Activated CD4-positive, alpha-beta T cell treated with anti-CD3 and anti-CD28 coated beads for 48 hours (primary cell): ENCODE data around the gene CACHD1.
"Not testable (repeated sequence)": the region's sequence is repeated elsewhere in the genome, so short reads cannot be mapped to it uniquely, and the experiment has no call there.

ENCODE experiments used
- DNase-seq: peaks from one replicate; pipeline ENCODE4 v3.0.0-alpha.2; 2020

Gene CACHD1

DNA sequence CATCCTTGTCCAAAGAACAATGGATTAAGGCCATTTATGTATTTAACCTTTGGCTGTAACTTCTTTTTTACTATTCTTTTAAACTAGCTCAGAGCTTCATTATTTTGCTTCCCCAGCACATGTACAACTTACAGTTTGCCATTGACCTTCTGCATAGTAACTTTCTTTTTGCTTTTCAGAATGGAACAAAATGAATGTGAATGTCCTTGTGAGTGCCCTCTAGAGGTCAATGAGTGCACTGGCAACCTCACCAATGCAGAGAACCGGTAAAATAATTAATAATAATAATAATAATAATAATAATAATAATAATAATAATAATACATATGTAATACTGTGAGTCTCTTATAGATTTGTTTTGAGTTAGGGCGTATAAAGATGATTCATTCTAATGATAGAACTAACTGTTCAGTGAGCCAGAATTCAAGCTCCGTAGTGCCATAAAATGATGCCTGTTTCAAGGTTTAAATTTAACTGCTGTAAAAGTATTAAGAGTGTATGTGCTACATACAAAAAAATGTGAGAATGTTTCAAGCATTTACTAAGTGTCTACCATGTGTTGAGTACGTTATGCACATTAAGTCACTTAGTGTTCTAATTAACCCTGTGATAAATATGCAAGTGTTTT, 205.9 kb downstream of the CACHD1 start:
- DNase-seq: no peak

DNA sequence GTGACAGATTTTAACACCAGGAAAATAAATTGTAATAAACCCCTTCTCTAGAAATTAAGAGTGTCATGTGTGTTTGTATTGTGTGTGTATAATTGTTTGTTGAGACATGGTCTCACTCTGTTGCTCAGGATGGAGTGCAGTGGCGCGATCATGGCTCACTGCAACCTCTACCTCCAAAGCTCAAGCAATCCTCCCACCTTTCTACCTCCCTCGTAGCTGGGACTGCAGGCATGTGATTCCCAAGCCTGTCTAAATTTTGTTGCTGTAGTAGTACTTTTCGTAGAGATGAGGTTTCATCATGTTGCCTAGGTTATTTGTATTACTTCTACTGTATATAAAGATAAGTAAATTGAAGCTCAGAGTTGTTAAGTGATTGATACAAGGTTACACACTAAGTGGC, 206.5 kb downstream of the CACHD1 start:
- no peak for DNase-seq

DNA sequence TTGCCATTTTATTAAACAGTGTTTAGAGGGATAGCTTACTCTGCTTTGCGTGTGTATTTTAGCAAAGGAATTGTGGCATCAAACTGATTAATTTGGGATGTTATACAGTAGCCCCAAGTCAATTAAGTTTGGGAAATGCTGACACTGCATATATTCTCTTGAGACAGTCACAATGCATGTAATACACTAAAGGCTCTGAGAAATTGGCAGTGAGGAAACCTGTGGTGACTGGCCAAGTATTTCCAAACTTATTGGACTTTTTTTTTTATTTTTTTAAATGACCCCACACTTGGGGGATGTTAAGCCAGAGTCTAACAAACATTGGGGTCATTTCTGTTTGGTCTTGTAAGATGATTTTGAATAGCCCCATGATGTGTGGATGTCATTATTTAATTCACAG, 207.6 kb downstream of the CACHD1 start:
- DNase-seq: no peak

DNA sequence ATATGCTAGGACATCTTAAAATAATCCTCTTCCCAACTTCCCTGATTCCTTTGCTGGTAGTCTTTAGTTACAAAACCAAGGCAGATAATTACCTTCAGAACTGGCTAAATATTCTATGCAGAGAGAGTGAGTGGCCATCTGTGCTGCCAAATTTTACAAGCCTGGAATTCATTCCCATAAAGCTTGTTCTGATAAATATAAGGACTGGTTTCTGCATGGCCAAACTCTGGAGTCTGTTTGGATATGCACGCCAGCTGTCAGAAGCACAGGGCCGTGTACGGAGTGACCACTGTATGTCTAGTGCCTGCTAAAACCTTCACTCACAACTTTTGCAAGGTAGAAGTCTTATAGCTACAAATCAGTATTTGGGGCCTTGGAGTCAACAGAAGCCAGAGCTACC, 208.4 kb downstream of the CACHD1 start:
- no peak for DNase-seq

DNA sequence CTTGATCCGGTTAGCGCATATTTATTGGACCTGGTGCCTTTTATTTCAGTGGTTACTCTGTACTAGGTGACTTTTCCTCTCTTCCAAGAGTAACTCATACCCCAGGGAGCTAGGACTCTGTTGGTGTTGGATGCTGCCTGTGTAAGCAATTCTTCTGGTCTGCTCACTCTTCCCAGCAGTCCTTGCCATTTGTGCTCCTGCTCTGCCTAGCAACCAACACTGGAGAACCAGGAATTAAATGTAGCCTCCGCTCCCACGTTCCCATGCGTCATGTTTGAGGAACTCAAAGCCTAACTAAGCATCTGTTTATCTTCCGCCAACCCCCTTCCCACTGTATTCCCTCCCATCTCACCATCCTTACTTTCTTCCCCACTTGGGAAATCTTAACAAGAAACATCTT, 209.2 kb downstream of the CACHD1 start:
- DNase-seq: no peak

DNA sequence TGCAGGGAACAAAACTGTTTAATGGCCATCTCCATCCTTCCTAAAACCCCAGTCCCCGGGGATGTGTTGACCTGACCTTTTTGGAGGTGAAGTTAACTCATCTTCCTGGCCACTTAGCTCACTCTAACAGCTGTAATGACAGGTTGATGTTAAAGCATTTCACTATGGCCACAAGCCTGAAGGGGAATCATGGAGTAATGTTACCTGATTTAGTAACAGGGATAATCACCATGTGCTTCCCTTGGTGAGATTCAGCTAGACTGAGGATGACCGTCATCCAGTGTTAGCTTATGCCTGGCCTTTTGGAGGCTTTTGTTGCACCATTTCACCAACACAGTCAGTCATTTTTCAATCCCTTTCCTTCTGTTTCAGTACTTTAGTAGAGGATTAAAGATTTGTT, 210.7 kb downstream of the CACHD1 start:
- DNase-seq: no peak

DNA sequence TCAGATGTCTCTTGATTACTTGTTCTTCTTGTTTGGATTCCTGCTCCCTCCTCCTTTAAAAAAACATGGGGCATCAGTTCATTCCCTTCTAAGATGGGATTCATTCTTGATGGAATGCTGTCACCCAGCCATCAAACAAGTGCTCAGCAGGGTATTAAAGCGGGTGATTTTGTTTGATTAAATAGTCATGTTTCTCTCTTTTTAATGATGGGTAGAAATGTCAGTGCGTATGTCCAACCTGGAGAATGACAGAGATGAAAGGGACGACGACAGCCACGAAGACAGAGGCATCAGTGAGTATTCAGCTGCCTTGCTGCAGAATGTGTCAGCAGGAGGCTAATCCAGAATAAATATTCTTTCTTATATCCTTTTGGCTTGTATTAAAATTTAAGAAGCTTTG, 211.1 kb downstream of the CACHD1 start:
- no peak for DNase-seq

DNA sequence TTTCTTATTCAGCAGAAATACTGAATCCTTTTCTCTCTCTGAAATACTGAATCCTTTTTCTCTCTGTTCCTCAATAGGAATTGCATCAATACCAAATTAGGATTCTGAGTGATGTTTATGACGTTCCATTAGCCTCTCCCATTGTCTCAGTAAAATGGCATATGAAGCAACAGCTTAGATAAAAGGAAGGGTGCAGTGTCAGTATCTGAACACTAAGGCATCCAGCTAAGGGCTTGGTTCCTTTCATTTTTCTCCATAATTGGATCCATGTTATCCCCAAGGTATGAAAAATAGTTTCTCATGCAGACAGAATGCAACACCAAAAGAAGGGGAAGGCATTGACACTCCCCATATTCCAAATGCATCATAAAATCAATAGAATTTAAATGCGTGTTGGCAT, 213.5 kb downstream of the CACHD1 start:
- DNase-seq: no peak

DNA sequence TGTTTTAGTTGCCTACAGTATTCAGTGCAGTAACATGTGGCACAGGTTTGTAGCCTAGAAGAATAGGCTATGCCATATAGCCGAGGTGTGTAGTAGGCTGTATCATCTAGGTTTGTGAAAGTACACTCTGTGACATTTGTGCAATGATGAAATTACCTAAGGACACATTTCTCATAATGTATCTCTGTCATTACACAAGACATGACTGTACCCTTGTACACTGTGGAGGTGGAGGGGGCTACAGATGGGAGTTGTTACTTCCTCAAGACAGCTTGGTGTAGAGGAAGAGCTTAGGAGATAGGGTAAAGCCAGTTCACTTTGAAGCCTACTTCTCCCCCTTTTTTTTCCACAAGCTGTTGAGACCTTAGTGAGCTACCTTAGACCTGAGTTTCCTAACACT, 215.3 kb downstream of the CACHD1 start:
- DNase-seq: no peak

DNA sequence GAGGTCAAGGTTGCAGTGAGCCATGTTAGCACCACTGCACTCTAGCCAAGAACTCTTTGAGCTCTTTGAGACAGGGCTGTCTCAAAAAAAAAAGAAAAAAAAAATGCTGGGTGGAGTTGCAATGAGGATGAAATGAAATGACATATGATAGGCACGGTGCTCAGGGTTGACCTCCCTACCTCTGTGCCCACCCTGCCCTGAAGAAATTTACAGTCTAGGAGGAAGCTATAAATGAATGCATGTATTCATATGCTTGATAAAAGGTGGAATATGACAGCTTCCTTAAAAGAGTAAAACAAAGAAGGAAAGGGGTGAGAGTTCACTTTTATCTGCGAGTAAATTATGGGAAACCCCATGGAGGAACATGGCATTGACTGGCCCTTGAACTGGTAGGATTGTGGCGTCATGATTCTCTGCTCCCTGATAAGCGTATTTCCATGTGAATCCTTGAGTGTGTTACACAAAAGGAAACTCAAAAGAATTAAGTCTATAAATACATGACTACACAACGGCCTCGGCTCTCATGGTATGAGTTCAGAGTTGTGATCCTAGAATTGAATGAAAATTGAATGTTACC, 215.9 kb downstream of the CACHD1 start:
- no peak for DNase-seq

DNA sequence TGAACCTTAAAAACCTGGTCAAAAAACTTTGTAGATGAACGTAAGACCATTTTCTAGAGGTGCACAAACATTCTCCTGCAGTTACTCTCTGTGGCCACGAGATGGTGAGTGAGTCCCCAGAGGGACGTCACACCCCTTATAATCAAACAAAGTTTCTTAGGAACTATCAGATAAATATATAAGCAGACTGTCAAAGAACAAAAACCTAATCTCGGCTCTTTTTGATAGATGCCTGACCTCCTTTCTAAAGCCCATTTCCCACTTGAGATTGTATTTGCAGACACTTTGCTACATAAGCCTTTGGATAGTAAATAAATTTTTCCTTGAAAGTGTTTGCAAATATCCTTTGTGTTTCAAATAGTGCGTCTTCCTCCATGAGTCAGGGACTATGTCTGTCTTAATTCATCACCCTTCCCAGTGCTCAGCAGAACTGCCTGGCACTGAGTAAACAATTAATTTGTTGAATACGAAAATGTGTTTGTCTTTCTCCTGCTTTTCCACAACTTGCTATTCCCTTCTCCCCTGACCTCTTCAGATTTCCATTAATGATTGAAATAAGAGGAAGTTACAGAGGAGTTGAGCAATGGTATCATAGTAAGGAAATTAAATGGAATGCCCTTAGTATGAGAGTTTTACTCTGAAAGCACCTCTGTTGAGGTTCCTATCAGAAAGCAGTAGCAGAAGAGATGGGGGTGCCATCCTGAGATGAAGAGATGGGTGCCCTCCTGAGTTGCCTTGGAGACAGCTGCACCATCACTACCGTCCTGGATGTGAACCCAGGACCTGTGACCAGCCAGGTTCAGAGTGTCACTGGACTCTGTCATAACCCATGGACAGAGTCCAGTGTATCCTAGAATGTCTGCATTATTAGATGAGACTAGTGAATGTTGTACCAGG, 217.1 kb downstream of the CACHD1 start:
- DNase-seq: peak; percentile 27

DNA sequence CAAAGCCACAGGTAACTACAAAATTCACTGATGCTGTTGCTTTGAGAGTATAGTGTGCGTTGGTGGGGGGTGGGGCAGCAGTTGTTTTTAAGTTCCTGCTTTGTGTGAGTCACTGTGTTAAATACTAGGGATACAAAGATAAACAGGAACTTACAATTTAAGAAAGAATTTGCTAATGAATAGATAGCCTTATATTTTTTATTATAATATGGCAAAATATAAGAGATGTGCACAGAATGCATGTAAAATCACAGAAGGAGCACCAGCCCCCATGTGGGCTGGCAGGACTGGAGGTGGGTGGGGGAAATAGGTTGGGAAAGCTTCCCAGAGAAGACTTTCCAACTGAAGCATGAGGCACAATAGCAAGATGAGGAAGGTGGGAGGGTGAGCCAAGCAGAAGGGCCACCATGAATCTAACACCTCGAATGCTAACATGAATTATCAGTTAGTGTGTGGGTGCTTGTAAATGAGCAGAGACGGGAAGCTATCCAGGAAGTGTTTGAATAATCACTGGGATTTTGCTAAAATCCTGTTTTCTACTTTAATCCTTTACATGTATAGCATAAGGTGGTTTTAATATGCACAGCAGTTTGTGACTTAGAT, 217.9 kb downstream of the CACHD1 start:
- no peak for DNase-seq

DNA sequence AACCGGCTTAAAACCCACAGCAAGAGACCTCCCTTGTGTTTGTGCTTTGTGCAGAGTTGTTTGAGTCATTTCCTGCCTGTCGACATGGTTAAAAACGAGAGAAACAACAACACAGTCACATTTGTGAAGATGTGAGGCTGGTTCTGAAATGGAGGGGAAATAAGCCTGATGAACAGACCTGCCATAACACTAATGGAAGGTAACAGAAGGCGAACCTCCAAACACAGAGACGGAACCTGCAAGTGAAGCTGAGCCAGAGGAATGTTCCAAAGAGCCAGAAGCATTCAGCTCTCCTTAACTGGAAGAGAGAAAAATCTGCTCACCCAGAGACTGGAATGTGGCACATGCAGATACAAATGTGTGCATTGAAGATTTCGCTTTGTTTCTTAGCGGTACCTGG, 221.7 kb downstream of the CACHD1 start:
- no peak for DNase-seq

DNA sequence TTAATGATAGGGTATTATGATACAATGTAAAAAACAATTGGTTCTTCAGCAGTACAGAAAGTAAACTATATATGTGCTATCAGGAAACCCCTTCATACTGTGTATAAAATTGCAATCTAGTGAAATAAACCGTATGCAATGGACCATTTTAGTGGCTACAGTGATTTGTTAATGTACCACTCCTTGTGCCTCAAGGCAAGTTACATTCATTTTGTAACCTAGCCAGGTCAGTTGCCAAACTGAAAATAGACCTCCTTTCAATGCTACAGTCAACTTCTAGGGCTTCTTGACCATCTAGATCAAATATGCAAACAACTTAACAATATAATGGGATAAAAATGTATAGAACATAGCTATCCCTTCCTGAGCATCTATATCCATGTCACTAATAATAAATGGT, 223.0 kb downstream of the CACHD1 start:
- DNase-seq: no peak

DNA sequence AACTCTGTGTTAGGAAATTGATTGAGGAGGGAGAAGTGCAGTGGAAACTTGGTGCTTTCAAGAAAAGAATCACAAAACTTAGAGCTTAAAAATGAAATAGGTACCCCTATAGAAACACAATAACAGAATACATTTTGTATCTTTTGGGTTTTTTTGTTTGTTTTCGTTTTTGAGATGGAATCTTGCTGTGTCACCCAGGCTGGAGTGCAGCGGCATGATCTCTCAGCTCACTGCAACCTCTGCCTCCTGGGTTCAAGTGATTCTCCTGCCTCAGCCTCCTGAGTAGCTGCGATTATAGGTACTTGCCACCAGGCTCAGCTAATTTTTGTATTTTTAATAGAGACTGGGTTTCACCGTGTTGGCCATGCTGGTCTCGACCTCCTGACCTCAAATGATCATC, 223.5 kb downstream of the CACHD1 start:
- DNase-seq: no peak

DNA sequence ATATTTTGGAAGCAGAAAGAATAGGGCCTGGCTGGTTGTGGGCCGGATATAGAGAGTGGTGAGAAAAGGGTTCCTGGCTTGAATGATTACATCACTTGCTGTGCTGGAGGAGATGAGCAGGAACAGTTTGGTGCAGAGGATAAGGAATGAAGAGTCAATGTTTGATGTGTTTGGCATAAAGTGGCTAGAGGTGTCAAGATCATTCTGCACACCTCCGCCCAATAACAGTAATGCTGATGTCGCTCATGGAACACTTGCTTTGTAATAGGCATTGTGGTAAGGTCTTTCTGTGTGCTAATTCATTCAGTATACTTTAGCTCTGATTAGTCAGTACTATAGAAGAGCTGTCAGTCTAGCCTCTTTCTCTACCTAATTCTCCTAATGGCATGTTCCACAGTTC, 226.9 kb downstream of the CACHD1 start:
- DNase-seq: no peak

DNA sequence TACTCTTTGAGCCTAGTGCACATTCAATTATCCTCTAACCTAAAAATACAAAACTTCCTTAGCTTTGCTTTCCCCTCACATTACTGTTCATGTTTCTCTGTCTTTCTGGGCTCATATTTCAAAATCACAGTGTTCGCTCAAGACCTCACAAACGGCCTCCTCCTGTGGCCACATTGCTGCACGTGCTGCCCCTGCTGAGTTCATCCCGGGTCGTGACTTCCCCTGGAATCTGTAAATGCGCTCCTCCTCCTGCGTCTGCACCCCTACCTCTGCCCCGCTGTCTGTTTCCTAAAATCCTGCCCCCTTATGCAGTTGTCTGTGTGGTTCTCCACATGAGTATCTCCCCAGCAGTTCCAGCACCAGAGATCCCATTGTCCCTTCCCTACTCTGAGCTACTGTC, 229.4 kb downstream of the CACHD1 start:
- no peak for DNase-seq

DNA sequence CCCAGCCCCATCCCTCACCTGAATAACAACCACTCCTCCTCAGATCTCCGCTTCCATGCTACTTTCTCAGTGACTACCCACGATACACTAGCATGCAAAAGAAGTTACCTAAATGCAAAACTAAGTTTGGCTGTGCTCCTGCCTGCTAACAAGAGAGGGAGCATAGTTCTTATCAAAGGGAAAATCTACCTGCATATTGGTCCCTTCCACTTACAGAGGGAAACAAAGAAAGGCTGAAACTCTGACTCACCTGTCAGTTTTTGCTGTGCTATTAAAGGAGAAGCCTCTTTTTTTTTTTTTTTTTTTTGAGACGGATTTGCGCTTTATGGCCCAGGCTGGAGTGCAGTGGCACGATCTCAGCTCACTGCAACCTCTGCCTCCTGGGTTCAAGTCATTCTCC, 231.1 kb downstream of the CACHD1 start:
- no peak for DNase-seq

DNA sequence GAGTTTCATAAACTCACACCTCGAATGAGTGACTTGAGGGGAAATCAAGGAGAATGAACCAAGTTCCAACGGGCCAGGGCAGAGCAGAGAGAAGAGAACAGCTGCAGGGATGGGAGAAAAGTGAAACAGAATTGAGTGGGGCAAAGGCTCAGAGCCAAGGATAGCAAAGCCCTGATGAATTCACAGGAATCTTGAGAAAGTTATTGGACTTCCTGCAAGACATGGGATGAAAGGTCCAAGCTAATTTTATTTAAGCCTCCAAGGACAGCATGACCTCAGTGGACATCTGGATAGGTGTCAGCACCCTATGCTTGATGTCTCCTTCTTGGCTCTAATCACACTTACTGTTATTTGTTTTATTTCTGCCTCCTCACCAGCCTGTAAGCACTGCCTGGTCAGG, 232.0 kb downstream of the CACHD1 start:
- DNase-seq: no peak

DNA sequence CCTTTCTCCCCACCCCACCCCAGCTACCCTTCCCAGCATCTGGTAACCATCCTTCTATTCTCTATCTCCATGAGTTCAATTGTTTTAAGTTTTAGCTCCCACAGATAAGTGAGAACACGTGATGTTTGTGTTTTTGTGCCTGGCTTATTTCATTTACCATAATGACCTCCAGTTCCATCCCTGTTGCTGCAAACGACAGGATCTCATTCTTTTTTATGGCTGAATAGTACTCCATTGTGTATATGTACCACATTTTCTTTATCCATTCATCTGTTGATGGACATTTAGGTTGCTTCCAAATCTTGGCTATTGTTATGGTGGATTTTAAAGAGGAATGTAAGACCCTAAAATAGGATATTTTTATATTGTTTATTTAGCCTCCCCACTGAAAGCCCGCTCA, 232.7 kb downstream of the CACHD1 start:
- not testable (repeated sequence) for DNase-seq

DNA sequence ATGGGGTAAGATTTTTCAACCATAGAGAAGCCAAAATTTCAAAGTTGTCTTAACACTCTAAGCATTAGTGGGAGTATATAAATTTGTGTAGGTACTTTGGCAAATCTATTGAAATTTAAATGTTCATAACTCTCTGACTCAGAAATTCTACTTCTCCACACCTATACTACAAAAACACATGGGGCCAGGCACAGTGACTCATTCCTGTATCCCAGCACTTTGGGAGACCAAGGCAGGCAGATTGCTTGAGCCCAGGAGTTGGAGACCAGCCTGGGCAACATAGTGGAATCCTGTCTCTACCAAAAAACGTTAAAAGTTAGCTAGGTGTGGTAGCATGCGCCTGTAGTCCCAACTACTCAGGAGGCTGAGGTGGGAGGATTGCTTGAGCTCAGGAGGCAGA, 233.7 kb downstream of the CACHD1 start:
- no peak for DNase-seq

DNA sequence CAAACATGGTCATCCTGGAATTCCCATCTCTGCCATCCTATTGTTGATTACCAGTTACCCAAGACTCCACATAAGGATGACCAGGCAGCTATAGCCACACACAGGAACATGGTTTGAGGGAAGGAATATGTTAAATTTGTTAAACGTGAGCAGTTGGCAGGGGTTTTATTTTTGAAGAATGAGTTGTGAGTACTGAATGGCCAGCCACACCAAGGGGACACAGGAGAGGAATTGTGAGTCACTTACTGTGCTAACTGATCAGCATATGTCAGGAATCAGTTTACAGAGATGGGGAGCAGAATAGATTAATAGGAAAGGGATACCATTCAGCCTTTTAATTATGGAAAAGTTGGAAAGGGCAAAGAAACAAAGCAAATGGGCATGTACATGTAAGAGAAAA, 235.7 kb downstream of the CACHD1 start:
- no peak for DNase-seq

DNA sequence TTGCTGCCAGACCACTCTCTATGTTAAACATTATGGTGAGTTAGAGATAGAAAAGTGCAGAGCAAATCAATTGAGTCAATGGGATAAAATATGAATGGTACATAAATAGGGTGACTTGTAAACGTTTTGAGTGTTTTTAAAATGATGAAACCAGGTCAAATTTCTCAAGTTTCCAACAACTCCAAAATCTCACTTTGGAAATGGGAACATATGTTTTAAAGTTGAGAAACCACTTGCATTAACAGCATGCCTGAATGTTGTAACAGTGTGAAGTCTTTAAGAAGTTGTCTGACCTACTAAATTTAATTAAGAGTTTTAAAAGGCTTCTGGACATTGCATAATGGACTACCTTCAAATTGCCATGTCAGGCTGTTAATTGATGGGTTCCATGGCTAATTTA, 241.3 kb downstream of the CACHD1 start:
- no peak for DNase-seq

DNA sequence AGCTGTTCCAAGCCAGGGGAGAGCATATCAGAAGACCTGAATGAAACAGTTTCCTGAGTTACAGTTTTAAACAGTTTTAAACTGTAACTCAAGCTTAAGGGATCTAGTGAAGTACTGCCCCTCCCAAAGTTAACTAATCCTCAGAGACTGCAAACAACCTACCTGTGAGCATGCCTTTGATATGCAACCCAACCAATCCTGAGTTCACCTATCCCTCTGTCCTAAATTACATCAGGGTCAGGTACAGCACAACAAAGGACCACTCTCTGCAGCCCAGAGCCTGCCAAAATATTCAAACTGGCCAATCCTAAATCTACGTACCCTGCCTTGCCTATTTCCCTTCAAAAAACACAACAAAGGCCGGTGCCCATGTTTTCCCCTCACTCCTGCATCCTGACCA, 242.1 kb downstream of the CACHD1 start:
- no peak for DNase-seq
